Activated effector memory CD4-positive, alpha-beta T cell treated with Interleukin-2 at 50 U/mL for 16 hours (primary cell): ENCODE data around the gene DNAH7.

Experiments
- DNase-seq: peaks from one replicate; pipeline ENCODE4 v3.0.0-alpha.2; 2020

DNAH7 gene

GRCh38 chr2:195793881-195794280 lies 274.8 kb downstream of the DNAH7 start:
- no peak for DNase-seq

- DNase-seq = no peak
Measured at GRCh38 chr2:195782156-195782555, 286.5 kb downstream of the DNAH7 start.

DNA sequence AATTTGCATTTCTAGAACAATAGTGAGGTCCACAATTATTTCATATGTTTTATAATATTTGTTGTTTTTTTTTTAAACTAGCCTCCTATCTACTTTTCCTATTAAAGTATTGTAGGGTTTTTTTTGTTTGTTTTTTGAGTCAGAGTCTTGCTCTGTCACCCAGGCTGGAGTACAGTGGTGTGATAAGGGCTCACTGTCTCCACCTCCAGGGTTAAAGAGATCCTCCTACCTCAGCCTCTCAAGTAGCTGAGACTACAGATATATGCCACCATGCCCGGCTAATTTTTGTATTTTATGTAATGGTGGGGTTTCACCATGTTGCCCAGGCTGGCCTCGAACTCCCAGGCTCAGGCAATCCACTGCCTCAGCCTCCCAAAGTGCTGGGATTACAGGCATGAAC lies 289.1 kb downstream of the DNAH7 start:
- DNase-seq = no peak

- no peak for DNase-seq
Measured at GRCh38 chr2:195769975-195770374, 298.7 kb downstream of the DNAH7 start.

DNA sequence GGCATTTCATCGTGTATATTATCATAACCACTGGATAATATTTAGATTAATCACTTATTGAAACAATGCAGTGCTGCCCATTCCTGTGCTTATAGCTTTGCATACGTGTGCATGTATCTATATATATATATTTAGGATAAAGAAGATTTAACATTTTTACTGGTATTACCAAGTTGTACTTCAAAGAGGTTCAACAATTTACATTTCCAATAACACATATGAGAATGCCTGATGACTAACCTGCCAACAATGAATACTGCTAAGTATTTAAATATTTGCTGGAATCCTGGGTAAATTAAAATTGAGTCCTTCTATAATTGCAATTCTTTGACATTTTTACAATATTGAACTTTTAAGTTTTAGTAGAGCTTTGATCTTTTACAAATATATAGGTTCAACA lies 300.2 kb downstream of the DNAH7 start:
- DNase-seq = no peak

- no peak for DNase-seq
Measured at GRCh38 chr2:195766691-195767090, 301.9 kb downstream of the DNAH7 start.

DNA sequence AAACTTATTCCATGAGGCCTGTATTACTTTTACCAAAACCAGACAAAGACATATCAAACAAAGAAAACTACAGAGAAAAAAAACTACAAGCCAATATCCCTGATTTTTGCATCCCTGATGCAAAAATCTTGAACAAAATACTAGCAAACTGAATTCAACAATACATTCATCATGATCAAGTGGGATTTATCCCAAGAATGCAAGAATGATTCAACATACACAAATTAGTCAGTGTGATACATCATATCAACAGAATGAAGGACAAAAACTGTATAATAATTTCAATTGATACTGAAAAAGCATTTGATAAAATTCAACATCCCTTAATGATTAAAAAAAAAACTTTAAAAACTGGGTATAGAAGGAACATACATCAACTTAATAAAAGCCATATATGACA lies 304.8 kb downstream of the DNAH7 start:
- DNase-seq = no peak

DNA sequence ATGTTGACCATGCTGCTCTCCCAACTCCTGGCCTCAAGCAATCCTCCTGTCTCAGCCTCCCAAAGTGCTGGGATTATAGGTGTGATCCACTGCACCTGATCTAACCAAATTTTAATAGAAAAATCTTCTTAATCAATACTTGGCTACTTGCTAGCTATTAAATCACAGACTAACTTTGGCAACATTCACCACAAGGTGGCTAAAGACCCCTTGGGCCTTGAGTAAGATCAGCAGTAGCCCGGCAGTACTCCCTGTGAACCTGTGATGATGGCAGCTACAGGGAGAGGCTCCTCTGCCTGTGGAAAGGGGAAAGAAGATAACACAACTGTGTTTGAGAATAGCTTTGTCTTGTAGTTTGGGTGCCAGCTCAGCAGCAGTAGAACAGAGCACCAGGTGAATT lies 308.8 kb downstream of the DNAH7 start:
- no peak for DNase-seq

- no peak for DNase-seq
Measured at GRCh38 chr2:195758846-195759245, 309.8 kb downstream of the DNAH7 start.

GRCh38 chr2:195756218-195756942 lies 312.3 kb downstream of the DNAH7 start:
- no peak for DNase-seq

DNA sequence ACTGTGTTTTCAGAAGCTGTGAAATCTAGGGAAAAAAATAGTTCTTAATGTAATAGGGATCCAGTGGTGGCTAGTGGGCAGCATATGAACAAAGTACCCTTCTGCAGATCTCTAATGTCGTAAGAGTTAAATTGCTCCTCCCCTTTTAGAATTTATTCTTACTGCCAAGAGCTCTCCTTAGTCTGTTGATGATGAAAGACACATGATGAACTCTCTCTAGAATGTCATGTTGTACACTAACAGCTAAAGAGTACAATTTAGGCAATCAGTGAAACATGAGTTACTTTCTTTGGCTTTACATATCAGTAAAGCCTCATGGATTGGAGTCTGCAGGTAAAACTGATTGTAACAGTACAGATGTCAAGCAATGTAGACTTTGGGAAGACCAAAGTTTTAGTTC lies 327.4 kb downstream of the DNAH7 start:
- DNase-seq = no peak

- DNase-seq = no peak
Measured at GRCh38 chr2:195737511-195738325, 330.9 kb downstream of the DNAH7 start.

DNA sequence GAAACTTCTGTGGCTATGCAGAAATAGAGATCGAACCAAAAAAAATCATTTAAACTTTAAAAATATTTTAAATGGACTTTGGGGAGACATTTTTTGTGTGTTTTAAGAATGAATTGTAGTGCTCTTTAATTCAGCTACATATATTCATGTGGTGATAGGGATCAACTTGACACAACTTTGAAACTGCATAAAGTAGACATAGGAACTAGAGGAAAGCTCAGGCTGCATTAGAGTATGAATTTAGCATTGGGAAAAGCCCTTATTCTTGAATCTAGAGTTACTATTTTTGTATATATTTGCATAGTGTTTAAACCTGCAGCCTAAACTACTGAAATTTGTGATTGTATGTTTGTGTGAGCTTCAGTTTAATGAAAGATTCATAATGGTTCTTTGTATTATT lies 333.3 kb downstream of the DNAH7 start:
- DNase-seq = no peak

DNA sequence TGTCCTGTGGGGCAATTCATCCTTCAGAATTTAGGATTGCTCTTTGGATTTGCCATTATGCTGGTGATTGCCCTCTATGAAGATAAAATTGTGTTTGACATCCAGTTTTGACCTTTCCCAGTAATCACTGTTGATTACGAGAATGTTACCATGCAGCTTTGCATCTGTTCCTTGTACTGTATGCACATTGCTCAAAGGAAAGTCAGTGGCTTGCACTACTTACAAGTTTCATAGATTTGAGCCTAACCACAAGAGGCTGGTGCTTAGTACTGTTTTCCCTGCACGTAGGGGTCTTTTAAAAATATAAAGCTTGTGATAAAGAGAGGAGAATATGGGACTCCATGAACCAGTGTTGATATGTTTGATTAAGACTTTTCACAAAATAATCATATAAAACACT lies 333.7 kb downstream of the DNAH7 start:
- no peak for DNase-seq

DNA sequence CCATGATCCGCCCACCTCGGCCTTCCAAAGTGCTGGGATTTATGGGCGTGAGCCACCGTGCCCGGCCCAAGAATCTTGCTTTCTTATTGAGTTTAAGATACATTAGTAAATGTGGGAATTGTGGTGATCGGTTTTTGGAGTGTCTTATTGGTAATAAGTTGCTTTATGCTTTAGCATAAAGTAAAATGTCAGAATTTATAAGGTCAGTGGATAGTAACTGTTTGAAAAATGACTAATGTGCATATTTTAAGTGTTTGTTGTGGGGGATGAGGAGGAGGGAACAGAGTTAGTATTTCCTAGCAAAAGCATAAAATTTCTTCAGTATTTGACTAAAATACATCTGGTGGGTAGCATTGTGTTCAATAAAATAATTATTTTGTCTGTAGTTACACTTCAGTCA lies 334.2 kb downstream of the DNAH7 start:
- no peak for DNase-seq

GRCh38 chr2:195733831-195734230 lies 334.8 kb downstream of the DNAH7 start:
- DNase-seq = no peak

DNA sequence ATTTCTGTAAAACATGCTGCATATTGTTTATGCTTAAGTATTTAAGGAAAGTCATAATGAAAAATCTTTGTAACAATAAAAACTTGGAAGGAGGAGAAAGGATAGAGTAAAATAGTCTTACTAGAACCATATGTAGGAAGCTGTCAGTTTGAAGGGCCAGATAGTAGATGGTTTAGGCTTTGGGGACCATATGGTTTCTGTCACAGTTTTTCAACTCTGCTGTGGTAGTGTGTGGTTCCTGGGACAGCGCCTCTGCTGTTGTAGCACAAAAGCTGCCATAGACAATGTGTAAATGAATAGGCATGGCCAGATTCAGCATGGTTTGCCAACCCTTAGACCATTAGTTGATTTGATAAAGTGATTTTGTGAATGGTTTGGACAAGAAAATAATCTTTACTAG lies 336.1 kb downstream of the DNAH7 start:
- no peak for DNase-seq

DNA sequence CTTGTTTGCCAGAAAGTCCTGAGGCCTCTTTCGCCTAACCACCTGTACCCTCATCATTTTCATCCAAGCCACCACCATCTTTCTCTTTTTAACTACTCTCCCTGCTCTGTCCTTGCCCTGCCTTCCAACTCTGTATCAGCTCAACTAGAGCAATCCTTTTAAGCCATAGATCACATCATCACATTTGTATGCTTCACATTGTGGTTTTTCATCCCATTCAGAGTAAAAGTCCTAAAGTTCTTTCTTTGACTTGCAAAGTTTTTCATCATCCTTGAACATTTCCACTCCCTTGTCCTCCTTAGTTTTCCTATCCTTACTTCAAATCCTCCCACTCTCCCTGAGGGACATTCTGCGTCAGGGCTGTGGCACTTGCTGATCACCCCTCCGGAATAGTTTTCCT lies 337.7 kb downstream of the DNAH7 start:
- no peak for DNase-seq

- no peak for DNase-seq
Measured at GRCh38 chr2:195727106-195727505, 341.5 kb downstream of the DNAH7 start.

DNA sequence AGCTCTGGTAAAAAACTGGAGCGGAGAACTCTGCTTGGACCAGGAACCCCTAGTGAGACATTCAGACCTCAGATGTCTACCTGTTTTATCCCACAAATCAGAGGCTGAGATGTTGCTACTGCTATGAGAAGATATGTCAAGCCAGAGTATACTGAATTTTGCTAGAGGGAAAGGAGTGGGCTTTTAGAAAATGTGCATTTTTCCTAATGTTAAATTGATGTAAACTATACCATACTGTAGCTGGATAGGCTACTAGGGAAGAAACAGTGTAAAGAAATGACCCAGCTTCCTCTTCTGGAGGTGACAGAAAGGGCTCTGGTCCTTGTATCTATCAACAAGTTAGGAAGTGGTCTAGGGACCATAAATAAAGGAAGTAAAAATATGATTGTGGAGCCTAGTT lies 346.6 kb downstream of the DNAH7 start:
- no peak for DNase-seq

- no peak for DNase-seq
Measured at GRCh38 chr2:195721042-195721441, 347.6 kb downstream of the DNAH7 start.

DNA sequence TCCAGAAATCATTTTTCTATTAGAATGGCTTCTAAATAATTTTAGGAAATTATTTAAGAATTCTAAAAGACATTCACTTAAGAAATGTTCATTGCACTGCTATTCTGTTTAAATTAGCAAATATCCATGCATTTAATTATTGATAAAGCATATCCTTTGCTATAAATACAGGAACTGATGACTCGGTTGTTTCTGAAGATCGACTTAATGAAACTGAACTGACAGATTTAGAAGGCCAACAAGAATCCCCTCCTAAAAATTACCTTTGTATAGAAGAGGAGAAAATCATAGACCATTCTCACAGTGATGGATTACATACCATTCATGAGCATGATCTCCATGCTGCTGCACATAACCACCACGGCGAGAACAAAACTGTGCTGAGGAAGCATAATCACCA lies 352.2 kb downstream of the DNAH7 start:
- no peak for DNase-seq

DNA sequence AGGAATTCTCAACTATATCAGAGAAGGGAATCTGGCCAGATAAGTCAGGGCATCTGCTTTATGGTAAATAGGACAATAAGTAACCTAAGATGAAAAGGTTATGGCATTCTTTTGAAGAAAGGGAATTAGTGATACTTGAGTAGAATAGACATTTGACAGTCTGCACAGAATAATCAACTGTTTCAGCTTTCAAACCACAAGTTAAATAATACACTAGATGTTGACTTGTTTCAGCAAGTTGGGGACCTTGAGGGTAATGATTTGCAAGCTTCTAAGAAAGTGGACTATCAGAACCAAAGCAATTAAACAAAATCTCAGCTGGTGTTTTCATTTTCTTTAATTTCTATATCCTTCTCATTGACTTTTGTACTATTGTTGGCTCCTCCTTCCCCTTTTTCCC lies 357.2 kb downstream of the DNAH7 start:
- no peak for DNase-seq
